GM19438 (cell line): ENCODE results near the gene TCHP.

Experiments
- ATAC-seq: cut with Tn5 transposase; IDR thresholded peaks from one replicate; pipeline ENCODE4 v1.9.1; 2021; ENCODE audit warnings: low read depth; ENCODE audit not compliant: unreplicated experiment

TCHP gene

DNA sequence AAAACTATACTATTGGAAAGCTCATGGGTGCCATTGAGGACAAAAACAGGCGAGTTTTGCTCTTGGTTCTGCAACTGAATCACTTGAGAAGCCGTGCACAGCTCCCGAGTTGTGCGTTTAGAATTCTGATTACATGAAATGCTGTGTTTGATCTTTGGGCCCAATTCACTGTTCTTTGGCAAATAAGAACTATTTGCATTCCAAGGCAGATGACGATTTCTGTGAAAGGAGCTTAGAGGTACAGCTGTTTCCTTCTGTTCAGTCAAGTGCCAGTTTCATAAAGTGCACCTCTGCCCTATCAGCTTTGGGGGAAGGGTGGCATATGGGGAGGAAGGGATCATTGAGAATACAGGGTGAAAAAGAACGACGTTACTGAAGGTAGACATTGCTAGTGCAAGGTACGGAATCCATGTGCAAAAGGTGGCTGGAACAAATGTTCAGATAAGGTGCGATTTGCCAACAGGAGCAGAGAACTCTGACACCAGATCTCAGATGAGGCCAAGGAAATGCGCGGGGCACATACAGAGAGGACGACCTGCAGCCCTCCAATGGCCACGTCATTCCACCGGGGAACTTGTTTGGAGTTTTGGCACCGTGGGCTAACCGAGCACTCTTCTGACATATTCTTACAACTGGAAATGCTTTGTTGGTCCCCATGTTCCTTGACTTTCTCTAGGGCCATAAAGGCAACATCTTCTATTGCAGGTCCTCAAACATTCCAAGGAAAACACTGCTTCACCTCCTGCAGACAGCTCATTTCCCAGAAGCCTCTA lies 30.1 kb downstream of the TCHP start:
- ATAC-seq: no peak

DNA sequence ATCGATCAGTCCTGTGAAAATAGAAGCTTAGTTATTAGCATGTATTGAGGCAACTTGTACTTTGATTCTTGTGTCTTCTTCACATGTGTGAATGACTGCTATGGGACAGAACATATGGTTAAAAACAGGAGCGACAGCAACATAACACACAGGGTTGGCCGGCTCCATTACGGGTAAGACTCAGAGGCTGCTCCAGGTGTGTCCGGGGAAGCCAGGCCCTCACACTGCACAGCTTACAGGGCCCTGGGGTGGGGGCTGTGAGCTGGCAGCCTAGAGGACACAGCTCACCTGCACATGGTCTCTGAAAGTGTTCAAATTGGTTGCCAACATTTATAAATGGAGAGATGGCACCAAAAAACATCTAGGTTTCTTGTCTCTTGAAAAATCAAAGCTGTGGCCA lies 31.1 kb downstream of the TCHP start:
- ATAC-seq: no peak

DNA sequence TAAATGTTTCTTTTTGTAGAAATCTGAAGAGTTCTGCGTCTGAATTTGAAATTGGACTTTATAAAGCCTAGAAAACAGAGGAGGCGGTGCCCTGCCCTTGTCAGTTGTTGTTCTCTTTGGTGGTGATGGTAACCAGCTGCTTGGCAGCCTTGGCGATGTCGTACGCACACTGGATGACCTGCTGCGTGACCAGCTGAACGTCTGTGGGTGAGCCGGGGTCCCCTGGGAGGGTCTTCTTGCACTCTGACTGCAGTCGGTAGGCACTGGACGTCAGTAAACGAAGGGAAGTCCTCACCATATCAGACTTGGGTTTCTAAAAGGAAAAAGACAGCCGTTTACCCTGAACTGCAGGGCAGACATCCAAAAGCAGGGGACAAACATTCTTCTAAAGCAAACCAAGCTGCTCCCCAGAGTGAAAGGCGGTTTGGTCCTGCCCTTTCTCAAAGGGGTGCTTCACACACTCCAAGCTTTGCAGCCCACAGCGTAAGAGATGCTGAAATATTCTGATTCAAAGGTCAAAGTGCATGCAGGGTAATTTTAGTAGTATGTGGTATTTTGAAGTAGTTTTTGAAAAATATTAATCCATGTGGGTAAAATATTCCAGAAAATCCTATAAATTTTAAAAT lies 32.9 kb downstream of the TCHP start:
- no peak for ATAC-seq

DNA sequence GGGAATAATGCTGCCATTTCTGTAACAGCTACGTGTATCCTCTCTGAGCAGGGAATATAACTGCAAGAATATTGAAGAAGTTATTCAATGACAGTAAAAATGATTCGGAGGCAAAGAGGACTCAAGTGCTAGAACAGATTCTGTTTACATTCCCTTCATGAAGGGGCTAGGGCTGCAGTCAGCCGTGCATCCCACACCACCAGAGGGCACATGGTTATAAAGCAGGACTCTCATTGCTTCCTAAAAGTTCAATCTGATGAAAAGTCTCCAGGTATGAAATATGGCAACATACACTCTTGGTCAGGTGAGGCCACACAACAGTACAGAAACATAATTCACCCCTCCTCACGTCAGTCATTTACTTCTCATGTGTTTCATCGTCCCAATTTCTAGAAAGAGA lies 34.0 kb downstream of the TCHP start:
- ATAC-seq: no peak

DNA sequence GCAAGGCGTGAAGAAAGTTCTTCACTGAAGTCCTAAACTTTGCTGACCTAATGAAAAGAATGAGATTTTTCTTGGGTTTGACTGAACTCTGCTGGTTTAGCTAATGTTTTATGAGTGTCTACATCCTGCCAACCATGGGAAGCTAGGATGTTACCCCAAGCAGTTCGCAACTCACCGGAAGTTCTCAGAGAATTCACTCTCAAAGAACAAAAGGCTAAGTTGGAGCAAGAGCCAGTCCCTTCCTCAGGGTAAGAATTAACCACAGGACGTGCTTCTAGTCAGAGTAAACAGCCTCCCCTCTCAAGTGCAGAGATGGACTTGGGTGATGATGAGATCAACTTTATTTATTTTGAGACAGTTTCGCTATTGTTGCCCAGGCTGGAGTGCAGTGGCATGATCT lies 37.3 kb downstream of the TCHP start:
- ATAC-seq: no peak

DNA sequence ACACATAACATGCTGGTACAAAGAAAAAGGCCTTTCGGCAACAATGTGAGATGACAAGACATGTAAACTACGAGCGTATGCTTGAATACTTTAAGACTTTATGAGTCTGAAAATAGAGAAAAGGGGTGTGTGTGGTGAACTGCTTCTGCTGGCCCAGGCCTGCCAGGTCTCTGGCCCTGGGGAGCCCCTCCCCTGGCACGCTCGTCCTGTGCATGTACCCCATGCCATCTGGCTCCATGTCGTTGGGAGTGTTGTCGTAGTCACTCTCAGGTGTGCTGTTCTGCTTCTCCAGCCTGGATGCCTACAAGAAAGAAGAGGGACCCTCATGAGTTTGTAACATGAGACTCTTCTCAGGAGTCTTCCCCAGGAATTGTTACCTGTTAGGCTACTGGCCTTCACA lies 38.9 kb downstream of the TCHP start:
- no peak for ATAC-seq

DNA sequence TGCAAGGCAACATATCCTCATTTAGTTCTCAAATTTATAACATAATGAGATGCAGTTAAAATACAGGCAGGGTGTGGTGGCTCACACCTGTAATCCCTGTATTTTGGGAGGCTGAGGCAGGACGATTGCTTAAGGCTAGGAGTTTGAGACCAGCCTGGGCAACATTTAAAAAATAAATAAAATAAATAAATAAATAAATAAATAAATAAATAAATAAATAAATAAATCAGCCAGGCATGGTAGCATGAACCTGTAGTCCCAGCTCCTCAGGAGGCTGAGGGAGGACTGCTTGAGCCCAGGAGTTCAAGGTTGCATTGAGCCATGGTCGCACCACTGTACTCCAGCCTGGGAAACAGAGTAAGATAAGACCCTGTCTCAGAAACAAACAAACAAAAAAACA lies 39.4 kb downstream of the TCHP start:
- no peak for ATAC-seq

DNA sequence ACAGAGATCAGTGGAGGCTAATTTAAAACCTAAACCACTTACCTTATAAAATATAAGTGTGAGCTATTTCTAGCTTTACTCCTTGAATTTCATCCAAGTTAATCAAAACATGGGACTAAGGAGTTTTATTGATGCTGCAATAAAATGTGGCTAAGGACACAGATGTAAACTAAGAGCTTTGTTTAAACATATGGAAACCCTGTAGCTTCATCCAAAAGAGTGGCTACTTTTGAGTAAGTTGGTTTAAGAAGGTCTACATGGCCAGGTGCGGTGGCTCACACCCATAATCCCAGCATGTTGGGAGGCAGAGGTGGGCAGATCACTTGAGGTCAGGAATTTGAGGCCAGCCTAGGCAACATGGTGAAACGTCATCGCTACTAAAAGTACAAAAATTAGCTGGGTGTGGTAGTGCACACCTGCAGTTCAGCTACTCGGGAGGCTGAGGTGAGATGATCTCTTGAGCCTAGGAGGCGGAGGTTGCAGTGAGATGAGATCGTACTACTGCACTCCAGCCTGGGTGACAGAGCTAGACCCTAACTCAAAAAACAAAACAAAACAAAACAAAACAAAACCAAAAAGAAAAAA lies 40.4 kb downstream of the TCHP start:
- ATAC-seq: no peak

DNA sequence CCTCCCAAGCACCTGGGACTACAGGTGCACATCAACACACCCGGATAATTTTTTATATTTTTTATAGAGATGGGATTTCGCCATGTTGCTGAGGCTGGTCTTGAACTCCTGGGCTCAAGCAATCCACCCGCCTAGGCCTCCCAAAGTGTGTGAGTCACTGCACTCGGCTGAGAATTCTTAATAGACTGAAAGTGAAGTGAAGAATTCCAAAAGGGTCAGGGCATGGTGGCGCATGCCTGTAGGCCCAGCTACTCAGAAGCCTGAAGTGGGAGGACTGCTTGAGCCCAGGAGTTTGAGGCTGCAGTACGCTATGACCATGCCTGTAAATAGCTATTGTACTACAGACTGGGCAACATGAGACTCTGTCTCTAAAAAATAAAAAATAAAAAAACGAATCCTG lies 43.7 kb downstream of the TCHP start:
- no peak for ATAC-seq

DNA sequence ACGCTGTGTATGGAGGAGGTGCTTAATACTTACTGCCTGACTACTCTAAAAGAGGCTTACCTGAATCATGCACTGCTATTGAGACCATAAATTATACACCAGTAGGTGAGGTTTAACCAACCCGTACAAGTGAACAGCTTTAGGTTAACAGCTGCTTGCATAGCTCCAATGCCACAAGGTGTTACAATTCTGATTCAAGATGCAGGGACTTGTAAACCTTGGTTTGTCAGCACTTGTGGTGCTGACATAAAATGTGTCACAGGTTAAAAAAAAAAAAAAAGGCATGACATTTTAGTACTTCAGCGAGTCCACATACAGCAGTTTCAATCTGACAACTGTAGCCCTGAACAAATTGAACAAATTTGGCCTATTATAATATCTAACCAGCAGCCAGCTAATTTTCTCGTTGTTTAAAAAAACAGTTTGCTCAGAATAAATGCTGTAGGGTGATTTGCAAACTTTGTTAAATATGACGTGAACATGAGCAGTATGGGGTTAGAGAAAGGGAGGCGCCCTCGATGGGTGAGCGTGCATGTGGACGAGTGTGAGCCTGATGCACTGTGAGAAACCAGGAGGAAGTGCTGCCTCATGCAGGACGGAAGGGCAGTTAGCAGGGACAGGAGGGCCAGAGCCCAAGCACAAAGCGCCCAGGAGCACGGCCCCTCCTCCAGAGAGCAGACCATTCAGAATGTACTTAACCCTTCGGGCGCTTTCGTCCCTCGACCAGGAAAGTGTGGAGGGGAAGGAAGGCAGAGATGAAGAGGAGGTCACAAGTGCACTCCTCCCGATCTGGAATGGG lies 44.7 kb downstream of the TCHP start:
- no peak for ATAC-seq

DNA sequence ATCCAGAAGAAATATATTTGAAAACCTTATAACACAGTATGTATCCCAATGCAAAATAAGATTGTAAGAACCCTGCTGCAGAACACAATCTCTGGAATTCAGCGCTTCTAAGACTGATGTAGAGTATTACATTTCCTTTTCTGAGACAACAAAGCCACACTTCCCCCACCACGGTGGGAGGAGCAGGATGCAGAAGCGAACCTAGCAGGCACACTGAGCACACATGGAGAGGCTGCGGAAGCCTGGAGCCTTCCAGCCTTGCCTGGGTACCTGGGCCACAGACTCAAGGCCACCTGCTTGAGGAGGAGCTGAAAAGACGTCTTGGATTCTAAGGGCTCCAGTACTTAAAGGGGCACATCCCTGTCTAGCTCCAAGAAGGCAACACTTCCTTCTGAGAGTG lies 46.4 kb downstream of the TCHP start:
- ATAC-seq: no peak

DNA sequence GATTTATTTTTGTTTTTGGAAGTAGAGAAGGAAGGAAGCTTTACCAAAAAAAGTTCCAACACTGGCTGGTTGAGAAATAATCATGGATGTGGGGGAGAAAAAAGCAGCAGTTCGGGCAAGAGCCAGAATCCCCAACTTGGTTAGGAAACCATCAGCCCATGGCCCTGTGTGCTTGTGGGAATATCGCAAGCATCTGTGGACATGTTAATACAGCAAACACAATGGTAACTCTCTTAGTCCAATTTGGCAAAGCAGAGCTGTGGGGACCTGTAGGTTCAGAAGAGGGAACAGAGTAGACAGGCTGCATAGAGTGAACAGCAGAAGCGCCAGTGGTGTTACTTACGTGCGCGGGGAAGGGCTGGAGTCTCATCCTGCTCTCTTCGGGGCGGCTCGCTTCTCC lies 46.8 kb downstream of the TCHP start:
- no peak for ATAC-seq

DNA sequence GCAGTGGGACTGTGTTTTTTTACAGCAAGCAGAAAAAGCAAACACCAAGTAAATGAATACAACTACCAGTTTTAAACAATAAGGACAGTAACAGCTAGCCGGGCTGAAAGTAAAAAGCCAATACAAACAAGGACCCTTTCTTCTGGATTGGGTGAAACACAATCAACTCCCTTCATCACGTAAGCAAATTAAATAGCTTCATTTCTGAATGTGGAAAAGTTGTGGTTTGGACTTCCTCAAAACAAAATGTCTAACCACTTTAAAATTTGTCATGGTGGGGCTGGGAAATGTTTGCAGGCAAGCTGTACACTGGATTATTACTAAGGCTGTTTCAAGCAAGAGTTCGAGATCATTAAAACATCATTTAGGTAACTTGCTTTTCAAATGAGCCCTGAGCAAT lies 47.4 kb downstream of the TCHP start:
- ATAC-seq: no peak

DNA sequence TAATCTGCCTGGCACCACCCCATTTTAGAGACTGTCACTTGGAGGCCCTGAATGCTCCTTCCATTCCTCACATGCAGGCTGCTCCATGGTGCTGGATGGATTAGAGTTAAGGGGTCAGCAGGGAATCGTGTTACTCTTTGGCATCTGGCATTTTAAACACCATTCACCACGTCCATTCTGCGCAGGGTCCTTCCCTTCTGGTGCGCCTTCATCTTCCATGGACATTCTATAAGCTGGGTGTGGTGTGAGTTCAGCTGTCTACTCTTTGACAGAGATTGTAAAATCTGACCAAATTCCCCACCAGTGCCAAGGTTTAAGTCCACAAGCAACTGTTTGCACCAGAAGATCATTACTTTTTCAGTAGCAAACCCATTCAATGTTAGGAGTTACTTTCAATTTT lies 48.3 kb downstream of the TCHP start:
- ATAC-seq: no peak

DNA sequence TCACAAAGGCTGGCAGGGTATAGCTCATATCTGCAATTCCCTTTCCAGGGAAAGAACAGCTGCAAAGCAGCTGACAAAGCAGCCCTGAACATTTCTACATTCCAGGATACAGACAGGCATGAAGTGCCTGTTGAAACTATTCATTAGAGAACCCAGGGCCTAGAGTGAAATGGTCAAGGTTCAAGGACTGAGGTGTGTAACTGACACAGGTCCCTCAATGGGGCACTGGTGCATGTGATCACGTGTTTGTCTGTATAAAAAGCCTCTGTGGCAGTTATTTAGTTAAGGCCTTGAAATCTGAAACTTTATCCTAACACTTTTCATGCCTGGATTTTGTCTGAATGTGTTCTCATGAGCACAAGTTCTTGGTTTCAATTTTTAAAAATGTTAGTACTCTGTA lies 49.0 kb downstream of the TCHP start:
- ATAC-seq: no peak

DNA sequence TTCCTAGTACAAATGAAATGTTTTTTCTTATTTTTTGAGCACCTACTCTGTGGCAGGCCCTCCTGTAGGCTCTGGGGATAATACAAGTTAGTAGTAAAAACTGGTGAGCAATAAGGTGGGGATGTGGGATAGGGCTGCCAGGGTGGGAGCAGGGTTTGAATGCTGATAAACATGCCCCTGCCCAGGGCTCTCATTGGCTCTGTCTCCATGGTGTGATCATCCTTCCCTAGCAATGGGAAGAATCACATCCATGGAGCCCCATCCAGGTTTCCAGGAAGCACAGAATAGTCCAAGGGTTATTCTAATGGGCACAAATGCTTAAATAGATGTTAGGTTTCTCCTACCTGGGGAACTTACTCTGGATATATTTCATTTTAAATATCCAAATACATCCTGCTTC lies 50.6 kb downstream of the TCHP start:
- ATAC-seq: no peak

DNA sequence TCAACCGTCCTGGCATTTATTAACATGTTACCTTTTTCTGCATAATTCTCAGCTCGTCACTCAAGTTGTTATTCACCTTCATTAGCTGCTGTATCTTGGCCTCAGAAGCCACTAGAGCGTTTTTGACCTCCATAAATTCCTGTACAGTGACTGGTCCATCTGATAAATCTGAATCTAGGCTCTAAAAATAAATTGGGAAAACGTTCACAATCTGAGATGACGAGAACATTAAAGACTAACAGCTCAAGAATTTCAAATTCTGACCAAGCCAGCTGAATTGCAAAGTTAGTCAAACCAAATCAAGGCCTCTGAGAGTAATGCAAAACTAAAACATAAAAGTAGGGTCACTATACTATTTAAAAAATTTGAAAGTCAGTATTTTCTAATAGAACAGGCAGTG lies 51.1 kb downstream of the TCHP start:
- ATAC-seq: no peak

DNA sequence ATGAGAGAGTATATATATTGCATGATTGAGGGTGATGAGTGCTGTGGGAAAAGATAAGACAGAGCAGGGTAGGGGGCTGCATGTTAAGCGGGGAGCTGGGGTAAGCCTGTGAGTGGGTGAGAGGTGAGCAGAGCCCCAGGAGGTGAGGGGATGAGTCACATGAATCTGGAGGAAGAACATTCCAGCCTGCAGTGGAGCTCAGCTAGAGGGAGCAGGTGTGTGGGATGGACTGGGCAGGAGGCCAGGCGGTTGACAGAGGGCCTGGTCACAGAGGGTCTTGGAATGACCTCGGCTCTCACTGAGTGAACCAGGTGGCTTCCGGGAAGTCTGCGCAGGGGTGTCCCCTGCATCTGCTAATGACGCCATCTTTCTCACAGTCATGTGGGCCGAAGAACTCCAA lies 51.7 kb downstream of the TCHP start:
- ATAC-seq: no peak

DNA sequence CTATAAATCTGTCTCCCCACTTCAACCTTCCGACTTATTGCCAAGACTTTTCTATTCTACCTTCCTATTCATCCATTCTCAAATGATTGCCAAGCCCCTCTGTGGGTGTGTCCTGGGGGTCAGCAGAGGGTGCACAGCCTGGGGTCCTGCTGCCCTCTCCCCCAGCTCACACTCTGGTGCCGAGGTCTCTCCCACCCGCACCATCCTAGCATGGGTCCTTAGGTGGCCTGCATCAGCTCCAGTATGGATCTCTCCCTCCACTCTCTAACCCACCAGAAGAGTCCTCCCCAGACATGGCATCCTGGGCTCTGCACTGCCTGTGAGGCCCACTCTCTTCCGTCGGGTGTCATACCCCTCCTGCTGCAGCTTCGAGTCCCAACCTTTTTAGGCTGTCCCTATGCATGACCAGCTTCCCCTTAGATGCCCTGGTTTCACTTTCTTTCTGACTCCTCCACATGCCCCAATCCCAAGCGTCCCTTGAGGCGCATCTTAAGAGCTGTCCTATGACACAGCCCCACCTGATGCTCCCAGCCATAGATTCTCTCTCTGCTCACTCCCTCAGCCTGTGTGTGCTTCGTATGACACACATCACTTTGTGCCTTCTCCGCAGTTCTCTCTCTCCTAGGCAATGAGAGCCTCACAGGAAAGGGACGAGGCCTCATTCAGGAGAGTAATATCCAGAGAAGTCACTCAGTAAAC lies 52.2 kb downstream of the TCHP start:
- ATAC-seq: no peak

DNA sequence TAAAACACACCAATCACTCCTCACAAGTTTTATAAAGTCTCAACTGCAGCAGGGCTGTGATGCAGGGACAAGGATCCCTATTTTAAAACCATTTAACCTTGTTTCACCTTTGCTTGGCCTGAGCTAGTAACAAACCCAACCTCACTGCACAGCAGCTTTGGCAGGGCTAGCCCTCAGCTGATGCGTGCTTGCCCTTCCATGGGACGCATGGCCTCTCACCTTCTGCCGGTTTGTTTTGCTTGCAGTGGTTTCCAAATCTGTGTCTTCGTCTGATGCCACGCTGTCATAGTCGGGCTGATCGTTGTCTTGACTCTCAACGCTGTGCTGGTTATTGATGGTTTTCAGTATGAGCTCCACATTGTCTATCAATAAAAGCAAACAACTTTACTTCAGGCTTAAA lies 52.8 kb downstream of the TCHP start:
- no peak for ATAC-seq

DNA sequence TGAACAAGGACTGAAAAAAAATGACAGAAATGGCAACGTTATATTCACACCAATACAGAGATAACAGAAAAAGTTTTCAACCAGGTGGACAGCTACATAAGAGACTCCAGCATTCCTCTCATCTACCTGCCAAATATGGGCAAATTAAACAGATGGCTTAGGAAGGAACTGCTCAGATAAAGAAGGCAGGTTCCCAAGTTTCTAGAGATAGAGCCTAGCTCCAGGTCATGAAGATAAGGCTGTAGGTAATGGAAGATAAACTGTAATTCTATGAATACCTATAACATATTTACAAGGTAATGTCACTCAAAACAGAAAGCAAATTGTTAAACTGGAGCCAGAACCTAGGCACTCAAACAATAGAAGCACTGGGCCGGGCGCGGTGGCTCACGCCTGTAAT lies 53.6 kb downstream of the TCHP start:
- no peak for ATAC-seq
